LNCAP (cell line): ENCODE measurements around the gene PREX1.

Experiments
- TF ChIP-seq, protein P1 (sequence below): fragments of 450-650 bp; IDR thresholded peaks from 2 replicates; pipeline ENCODE4 v1.5.1; 2017; ENCODE audit warnings: mild to moderate bottlenecking

Gene PREX1, protein sequence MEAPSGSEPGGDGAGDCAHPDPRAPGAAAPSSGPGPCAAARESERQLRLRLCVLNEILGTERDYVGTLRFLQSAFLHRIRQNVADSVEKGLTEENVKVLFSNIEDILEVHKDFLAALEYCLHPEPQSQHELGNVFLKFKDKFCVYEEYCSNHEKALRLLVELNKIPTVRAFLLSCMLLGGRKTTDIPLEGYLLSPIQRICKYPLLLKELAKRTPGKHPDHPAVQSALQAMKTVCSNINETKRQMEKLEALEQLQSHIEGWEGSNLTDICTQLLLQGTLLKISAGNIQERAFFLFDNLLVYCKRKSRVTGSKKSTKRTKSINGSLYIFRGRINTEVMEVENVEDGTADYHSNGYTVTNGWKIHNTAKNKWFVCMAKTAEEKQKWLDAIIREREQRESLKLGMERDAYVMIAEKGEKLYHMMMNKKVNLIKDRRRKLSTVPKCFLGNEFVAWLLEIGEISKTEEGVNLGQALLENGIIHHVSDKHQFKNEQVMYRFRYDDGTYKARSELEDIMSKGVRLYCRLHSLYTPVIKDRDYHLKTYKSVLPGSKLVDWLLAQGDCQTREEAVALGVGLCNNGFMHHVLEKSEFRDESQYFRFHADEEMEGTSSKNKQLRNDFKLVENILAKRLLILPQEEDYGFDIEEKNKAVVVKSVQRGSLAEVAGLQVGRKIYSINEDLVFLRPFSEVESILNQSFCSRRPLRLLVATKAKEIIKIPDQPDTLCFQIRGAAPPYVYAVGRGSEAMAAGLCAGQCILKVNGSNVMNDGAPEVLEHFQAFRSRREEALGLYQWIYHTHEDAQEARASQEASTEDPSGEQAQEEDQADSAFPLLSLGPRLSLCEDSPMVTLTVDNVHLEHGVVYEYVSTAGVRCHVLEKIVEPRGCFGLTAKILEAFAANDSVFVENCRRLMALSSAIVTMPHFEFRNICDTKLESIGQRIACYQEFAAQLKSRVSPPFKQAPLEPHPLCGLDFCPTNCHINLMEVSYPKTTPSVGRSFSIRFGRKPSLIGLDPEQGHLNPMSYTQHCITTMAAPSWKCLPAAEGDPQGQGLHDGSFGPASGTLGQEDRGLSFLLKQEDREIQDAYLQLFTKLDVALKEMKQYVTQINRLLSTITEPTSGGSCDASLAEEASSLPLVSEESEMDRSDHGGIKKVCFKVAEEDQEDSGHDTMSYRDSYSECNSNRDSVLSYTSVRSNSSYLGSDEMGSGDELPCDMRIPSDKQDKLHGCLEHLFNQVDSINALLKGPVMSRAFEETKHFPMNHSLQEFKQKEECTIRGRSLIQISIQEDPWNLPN (N-terminal part only)

DNA sequence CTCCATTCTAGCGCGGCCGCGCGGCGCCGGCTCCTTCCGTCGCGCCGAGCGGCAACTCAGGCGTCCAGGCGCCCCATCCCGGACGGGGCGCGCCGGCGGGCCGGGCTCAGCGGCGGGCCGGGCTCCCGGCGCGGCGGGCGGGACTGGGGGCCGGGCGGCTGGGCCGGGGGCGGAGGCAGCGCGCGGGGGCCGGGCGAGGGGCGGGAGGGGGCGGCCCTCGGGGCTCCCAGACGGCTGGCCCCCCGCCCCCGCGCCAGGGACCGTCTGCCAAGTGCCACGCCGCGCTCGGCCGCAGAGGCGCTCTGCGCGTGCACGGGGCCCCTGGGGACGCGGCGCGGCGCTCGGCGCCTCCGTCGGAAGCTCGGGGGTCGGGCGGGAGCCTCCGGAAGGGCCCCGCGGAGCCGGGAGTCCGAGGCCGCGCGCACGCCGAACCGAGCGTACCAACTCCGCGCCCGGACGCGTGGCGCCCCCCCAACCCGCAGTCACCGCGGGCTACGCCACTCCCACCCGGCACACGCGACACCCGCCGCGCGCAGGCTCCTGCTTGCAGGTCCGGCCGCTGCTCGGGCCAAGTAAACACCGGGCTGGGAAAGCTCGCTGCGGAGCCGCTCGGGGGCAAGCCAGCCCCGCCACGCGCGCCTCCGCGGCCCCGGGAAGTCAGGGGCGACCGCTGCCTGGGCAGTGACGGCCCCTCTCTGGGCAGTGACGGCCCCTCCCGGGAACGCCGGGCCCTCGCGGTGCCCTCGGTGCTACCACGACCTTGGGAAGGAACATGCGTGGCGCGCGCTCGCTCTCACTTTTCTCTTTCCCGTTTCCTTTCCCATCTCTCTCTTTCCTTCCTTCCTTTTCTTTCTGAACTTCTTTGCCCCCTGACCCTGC, at the start of gene PREX1:
TSS of gene PREX1 (minus strand) at position 145 of the 879 bp plus-strand sequence. CDS start at position 6, 139 bp downstream.
- TF ChIP-seq, protein P1, sequence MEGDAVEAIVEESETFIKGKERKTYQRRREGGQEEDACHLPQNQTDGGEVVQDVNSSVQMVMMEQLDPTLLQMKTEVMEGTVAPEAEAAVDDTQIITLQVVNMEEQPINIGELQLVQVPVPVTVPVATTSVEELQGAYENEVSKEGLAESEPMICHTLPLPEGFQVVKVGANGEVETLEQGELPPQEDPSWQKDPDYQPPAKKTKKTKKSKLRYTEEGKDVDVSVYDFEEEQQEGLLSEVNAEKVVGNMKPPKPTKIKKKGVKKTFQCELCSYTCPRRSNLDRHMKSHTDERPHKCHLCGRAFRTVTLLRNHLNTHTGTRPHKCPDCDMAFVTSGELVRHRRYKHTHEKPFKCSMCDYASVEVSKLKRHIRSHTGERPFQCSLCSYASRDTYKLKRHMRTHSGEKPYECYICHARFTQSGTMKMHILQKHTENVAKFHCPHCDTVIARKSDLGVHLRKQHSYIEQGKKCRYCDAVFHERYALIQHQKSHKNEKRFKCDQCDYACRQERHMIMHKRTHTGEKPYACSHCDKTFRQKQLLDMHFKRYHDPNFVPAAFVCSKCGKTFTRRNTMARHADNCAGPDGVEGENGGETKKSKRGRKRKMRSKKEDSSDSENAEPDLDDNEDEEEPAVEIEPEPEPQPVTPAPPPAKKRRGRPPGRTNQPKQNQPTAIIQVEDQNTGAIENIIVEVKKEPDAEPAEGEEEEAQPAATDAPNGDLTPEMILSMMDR = no peak

GRCh38 chr20:48877304-48877703, 49.5 kb upstream of the PREX1 start:
- TF ChIP-seq, protein P1 = no peak

DNA sequence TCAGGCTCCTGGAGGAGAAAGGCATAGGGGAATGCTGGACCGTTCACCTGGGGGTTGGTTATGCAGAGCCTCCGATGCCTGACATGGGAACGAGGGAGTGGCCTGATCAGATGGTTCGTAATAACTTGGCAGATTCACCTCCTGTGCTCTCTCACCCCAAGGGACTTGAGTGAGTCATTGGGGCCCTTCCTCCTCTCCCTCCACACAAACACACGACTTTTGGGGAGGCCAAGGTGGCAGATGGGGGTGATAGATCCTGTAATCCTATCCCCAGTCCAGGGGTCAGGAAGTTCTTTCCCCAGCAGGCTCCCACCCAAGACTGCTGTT, 48.1 kb upstream of the PREX1 start:
- TF ChIP-seq, protein P1 = no peak

- TF ChIP-seq, protein P1 = no peak
Measured at GRCh38 chr20:48875233-48875913, 47.6 kb upstream of the PREX1 start.

GRCh38 chr20:48866936-48867335, 39.1 kb upstream of the PREX1 start:
- TF ChIP-seq, protein P1 = no peak

DNA sequence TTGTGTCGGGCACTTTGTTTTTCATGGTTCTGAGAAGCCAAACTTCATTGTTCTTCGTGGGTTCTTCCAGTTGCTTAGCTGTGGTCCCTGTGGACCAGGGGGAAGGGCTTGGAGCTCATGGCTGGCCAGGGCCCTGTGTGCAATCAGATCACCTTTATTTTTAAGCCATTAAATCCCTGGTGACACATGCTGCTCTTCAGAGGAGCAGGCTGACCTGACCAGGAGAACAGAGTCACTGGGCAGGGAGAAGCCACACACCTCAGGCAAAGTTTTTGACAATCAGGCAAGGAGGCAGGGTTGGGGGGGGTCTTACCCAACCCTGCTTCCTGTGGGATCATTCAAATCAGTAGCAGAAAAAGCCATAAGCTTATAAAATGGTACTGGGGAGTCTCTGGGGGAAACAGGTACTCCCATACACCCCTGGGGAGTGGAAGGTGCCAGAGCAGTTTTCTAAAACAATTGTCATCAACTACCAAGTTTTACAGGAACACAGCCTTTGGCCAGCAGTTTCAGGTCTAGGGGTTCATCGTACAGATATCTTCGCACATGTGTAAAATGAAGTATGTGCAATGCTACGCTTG, 37.0 kb upstream of the PREX1 start:
- TF ChIP-seq, protein P1 = no peak
